WTC11 (cell line): ENCODE measurements around the gene ARHGAP19.

ENCODE experiments used
- GTF2I ChIP-seq: fragments of 250-450 bp; sonication (Bioruptor Pico); conservative IDR thresholded peaks from 2 replicates; pipeline ENCODE4 v1.4.0; 2021; ENCODE audit warnings: mild to moderate bottlenecking
- JUN ChIP-seq: sonication (generic); formaldehyde crosslinking; IDR thresholded peaks from 2 replicates; pipeline ENCODE4 v1.8.0; 2023; ENCODE audit warnings: mild to moderate bottlenecking, missing genetic modification reagents
- MAX ChIP-seq: sonication (generic); formaldehyde crosslinking; IDR thresholded peaks from 2 replicates; pipeline ENCODE4 v1.8.0; 2022; ENCODE audit warnings: mild to moderate bottlenecking, missing genetic modification reagents
- NR1H2 ChIP-seq: sonication (generic); formaldehyde crosslinking; IDR thresholded peaks from 2 replicates; pipeline ENCODE4 v1.9.0; 2021; ENCODE audit warnings: mild to moderate bottlenecking, moderate library complexity, missing genetic modification reagents
- NR2C2 ChIP-seq: sonication (generic); formaldehyde crosslinking; IDR thresholded peaks from 2 replicates; pipeline ENCODE4 v1.8.0; 2022; ENCODE audit warnings: mild to moderate bottlenecking, missing genetic modification reagents
- SP1 ChIP-seq: sonication (generic); formaldehyde crosslinking; conservative IDR thresholded peaks from 2 replicates; pipeline ENCODE4 v1.8.1; 2022; ENCODE audit warnings: missing genetic modification reagents
- TCF7 ChIP-seq: sonication (generic); formaldehyde crosslinking; IDR thresholded peaks from 2 replicates; pipeline ENCODE4 v1.8.0; 2022; ENCODE audit warnings: mild to moderate bottlenecking, low read depth, missing genetic modification reagents, moderate library complexity
- ZNF263 ChIP-seq: sonication (generic); formaldehyde crosslinking; IDR thresholded peaks from 2 replicates; pipeline ENCODE4 v1.8.1; 2022; ENCODE audit warnings: low read depth, mild to moderate bottlenecking, moderate library complexity, missing genetic modification reagents
- ZNF416 ChIP-seq: fragments of 250-450 bp; sonication (Bioruptor Pico); IDR thresholded peaks from 2 replicates; pipeline ENCODE4 v1.9.0; 2021; ENCODE audit warnings: mild to moderate bottlenecking, inconsistent platforms
- TF ChIP-seq, protein P1 (sequence below): sonication (generic); formaldehyde crosslinking; IDR thresholded peaks from 2 replicates; pipeline ENCODE4 v1.8.1; 2023; ENCODE audit warnings: mild to moderate bottlenecking, missing genetic modification reagents
- TF ChIP-seq, protein P2 (sequence below): fragments of 200-600 bp; IDR thresholded peaks from 2 replicates; pipeline ENCODE4 v1.8.0; 2022; ENCODE audit warnings: antibody characterized with exemption
- TF ChIP-seq, protein P3 (sequence below): sonication (generic); formaldehyde crosslinking; IDR thresholded peaks from 2 replicates; pipeline ENCODE4 v1.8.1; 2023; ENCODE audit warnings: mild to moderate bottlenecking, missing genetic modification reagents, moderate library complexity
- TF ChIP-seq, protein P4 (sequence below): sonication (generic); formaldehyde crosslinking; IDR thresholded peaks from 2 replicates; pipeline ENCODE4 v1.8.0; 2022; ENCODE audit warnings: missing genetic modification reagents

DNA sequence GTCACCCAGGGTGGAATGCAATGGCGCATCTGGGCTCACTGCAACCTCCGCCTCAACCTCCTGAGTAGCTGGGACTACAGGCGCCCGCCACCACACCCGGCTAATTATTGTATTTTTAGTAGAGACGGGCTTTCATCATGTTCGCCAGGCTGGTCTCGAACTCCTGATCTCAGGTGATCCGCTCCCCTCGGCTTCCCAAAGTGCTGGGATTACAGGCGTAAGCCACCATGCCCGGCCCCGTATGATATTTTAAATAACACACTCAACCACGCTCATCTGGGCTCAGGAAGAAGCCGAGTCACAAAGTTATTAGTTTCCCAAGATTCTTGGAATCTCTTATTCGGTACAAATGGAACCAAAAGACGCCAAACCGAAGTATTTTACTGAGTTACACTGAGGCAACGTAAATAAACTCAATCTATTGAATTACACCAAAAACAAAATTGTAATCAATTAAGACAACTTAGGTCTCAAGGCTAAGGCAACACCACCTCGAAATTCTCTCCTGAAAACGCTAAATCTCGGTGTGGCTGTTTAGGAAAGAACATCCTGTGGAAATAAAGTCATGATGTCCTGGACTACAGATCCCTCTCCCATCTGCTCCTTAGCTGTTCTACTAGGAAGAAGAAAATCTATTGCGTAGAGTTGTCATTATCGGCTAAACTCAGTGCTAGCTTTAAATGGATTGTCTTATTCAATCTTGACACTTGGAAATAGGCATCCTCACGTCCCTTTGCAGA lies 910 bp downstream of the ARHGAP19 start:
- TF ChIP-seq, protein P1, sequence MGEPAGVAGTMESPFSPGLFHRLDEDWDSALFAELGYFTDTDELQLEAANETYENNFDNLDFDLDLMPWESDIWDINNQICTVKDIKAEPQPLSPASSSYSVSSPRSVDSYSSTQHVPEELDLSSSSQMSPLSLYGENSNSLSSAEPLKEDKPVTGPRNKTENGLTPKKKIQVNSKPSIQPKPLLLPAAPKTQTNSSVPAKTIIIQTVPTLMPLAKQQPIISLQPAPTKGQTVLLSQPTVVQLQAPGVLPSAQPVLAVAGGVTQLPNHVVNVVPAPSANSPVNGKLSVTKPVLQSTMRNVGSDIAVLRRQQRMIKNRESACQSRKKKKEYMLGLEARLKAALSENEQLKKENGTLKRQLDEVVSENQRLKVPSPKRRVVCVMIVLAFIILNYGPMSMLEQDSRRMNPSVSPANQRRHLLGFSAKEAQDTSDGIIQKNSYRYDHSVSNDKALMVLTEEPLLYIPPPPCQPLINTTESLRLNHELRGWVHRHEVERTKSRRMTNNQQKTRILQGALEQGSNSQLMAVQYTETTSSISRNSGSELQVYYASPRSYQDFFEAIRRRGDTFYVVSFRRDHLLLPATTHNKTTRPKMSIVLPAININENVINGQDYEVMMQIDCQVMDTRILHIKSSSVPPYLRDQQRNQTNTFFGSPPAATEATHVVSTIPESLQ: no peak
- TF ChIP-seq NR1H2 (CRISPR knock-in tag) (no peak), GTF2I (no peak), NR2C2 (CRISPR knock-in tag) (no peak), MAX (CRISPR knock-in tag) (no peak), JUN (CRISPR knock-in tag) (no peak), ZNF416 (no peak), TCF7 (CRISPR knock-in tag) (no peak), SP1 (CRISPR knock-in tag) (no peak), ZNF263 (CRISPR knock-in tag) (no peak)
- TF ChIP-seq, protein P2, sequence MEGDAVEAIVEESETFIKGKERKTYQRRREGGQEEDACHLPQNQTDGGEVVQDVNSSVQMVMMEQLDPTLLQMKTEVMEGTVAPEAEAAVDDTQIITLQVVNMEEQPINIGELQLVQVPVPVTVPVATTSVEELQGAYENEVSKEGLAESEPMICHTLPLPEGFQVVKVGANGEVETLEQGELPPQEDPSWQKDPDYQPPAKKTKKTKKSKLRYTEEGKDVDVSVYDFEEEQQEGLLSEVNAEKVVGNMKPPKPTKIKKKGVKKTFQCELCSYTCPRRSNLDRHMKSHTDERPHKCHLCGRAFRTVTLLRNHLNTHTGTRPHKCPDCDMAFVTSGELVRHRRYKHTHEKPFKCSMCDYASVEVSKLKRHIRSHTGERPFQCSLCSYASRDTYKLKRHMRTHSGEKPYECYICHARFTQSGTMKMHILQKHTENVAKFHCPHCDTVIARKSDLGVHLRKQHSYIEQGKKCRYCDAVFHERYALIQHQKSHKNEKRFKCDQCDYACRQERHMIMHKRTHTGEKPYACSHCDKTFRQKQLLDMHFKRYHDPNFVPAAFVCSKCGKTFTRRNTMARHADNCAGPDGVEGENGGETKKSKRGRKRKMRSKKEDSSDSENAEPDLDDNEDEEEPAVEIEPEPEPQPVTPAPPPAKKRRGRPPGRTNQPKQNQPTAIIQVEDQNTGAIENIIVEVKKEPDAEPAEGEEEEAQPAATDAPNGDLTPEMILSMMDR: no peak
- TF ChIP-seq, protein P3, sequence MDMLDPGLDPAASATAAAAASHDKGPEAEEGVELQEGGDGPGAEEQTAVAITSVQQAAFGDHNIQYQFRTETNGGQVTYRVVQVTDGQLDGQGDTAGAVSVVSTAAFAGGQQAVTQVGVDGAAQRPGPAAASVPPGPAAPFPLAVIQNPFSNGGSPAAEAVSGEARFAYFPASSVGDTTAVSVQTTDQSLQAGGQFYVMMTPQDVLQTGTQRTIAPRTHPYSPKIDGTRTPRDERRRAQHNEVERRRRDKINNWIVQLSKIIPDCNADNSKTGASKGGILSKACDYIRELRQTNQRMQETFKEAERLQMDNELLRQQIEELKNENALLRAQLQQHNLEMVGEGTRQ (CRISPR knock-in tag): no peak
- TF ChIP-seq, protein P4, sequence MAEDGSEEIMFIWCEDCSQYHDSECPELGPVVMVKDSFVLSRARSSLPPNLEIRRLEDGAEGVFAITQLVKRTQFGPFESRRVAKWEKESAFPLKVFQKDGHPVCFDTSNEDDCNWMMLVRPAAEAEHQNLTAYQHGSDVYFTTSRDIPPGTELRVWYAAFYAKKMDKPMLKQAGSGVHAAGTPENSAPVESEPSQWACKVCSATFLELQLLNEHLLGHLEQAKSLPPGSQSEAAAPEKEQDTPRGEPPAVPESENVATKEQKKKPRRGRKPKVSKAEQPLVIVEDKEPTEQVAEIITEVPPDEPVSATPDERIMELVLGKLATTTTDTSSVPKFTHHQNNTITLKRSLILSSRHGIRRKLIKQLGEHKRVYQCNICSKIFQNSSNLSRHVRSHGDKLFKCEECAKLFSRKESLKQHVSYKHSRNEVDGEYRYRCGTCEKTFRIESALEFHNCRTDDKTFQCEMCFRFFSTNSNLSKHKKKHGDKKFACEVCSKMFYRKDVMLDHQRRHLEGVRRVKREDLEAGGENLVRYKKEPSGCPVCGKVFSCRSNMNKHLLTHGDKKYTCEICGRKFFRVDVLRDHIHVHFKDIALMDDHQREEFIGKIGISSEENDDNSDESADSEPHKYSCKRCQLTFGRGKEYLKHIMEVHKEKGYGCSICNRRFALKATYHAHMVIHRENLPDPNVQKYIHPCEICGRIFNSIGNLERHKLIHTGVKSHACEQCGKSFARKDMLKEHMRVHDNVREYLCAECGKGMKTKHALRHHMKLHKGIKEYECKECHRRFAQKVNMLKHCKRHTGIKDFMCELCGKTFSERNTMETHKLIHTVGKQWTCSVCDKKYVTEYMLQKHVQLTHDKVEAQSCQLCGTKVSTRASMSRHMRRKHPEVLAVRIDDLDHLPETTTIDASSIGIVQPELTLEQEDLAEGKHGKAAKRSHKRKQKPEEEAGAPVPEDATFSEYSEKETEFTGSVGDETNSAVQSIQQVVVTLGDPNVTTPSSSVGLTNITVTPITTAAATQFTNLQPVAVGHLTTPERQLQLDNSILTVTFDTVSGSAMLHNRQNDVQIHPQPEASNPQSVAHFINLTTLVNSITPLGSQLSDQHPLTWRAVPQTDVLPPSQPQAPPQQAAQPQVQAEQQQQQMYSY (CRISPR knock-in tag): no peak
